Activated T-helper 2 cell treated with anti-CD3 and anti-CD28 coated beads, Interferon-gamma antibody, Interleukin-2, Interleukin-4, amounts not matched to agents 10 μg/mL and 5 μg/mL and 100 μg/mL, durations not matched to agents 14 hours and 24 hours and 36 hours (primary cell): ENCODE results near the gene FOXN1. TPM values are rescaled to one million over a fixed set of nuclear protein-coding genes. Genes with fewer than 3 reads are reported as not detected.

ENCODE experiments used
- DNase-seq: peaks from one replicate; pipeline ENCODE4 v3.0.0; 2021; ENCODE audit warnings: low spot score
- H3K27ac Mint-ChIP-seq: one replicate; pipeline ENCODE4 v1.8.0; 2021; ENCODE audit warnings: mixed read lengths
- H3K27me3 Mint-ChIP-seq: one replicate; pipeline ENCODE4 v1.8.0; 2021; ENCODE audit warnings: low read depth, mixed read lengths
- H3K36me3 Mint-ChIP-seq: one replicate; pipeline ENCODE4 v1.8.0; 2021; ENCODE audit warnings: low read depth, mixed read lengths
- H3K4me1 Mint-ChIP-seq: one replicate; pipeline ENCODE4 v1.8.0; 2021; ENCODE audit warnings: low read depth, mixed read lengths
- H3K4me3 Mint-ChIP-seq: one replicate; pipeline ENCODE4 v1.8.0; 2021; ENCODE audit warnings: low read depth, mild to moderate bottlenecking, moderate library complexity, mixed read lengths
- H3K9me3 Mint-ChIP-seq: one replicate; pipeline ENCODE4 v1.8.0; 2021; ENCODE audit warnings: mixed read lengths
- intact Hi-C: fragments of 100-400 bp; cut with micrococcal nuclease; formaldehyde crosslinking; loops from one replicate; pipeline ENCODE4 v1.15.1; 2023
- total RNA-seq: library from RNA; stranded (reverse); gene quantifications from 2 replicates; pipeline ENCODE4 v1.2.3, GENCODE V29; 2022

The FOXN1 gene
- total RNA-seq, 1 donor from 2014 or later = not detected

- peaks cover 46% of the 10 kb centered on the region for H3K36me3 Mint-ChIP-seq
- H3K27me3 Mint-ChIP-seq = no peaks in the 10 kb centered on the region
- no peak overlapping the region for H3K4me3 Mint-ChIP-seq
- no peak overlapping the region for H3K27ac Mint-ChIP-seq
- H3K9me3 Mint-ChIP-seq = no peaks in the 10 kb centered on the region
- no peak for DNase-seq
- intact Hi-C loops = no loop called here
- H3K4me1 Mint-ChIP-seq = peaks cover 16% of the 10 kb centered on the region
Observed at GRCh38 chr17:28584434-28584833, 78.3 kb downstream of the FOXN1 start.

GRCh38 chr17:28585851-28586250 is 79.7 kb downstream of the FOXN1 start:
- no peaks in the 10 kb centered on the region for H3K27me3 Mint-ChIP-seq
- H3K27ac Mint-ChIP-seq = no peak overlapping the region
- peaks cover 1% of the 10 kb centered on the region for H3K4me1 Mint-ChIP-seq
- H3K9me3 Mint-ChIP-seq = no peaks in the 10 kb centered on the region
- intact Hi-C loops = no loop called here
- H3K4me3 Mint-ChIP-seq = no peak overlapping the region
- peaks cover 36% of the 10 kb centered on the region for H3K36me3 Mint-ChIP-seq
- no peak for DNase-seq

Other genes with a start within 250 kb of the FOXN1 start
- 60.5 and 61.8 TPM in 2 replicates for gene TMEM97, start 187.1 kb upstream of the FOXN1 start, total RNA-seq
- gene IFT20, start 170.9 kb upstream of the FOXN1 start, total RNA-seq = 21.1 and 24.1 TPM in 2 replicates
- gene TNFAIP1, start 170.6 kb upstream of the FOXN1 start, total RNA-seq = 31.3 and 32.3 TPM in 2 replicates
- 89.7 and 93.2 TPM in 2 replicates for gene POLDIP2, start 148.8 kb upstream of the FOXN1 start, total RNA-seq
- not detected in 2 replicates for gene SEBOX, start 141.1 kb upstream of the FOXN1 start, total RNA-seq
- gene VTN, start 136.0 kb upstream of the FOXN1 start, total RNA-seq = 0.23 and 0.50 TPM in 2 replicates
- 35.0 and 35.9 TPM in 2 replicates for gene SARM1, start 134.7 kb upstream of the FOXN1 start, total RNA-seq
- 5.3 and 6.9 TPM in 2 replicates for gene SLC46A1, start 100.1 kb upstream of the FOXN1 start, total RNA-seq
- gene SLC13A2, start 32.7 kb upstream of the FOXN1 start, total RNA-seq = not detected in 2 replicates
- 55.3 and 63.9 TPM in 2 replicates for gene UNC119, start 46.3 kb downstream of the FOXN1 start, total RNA-seq
- gene PIGS, start 65.2 kb downstream of the FOXN1 start, total RNA-seq = 65.1 and 70.9 TPM in 2 replicates
- gene ALDOC, start 70.5 kb downstream of the FOXN1 start, total RNA-seq = 95.0 and 95.7 TPM in 2 replicates
- gene SPAG5, start 92.7 kb downstream of the FOXN1 start, total RNA-seq = 92.5 and 98.8 TPM in 2 replicates
- 35.2 and 37.9 TPM in 2 replicates for gene RSKR, start 107.8 kb downstream of the FOXN1 start, total RNA-seq
- gene BLTP2, start 138.8 kb downstream of the FOXN1 start, total RNA-seq = 196 and 213 TPM in 2 replicates
- 40.3 and 49.2 TPM in 2 replicates for gene SDF2, start 155.6 kb downstream of the FOXN1 start, total RNA-seq
- 97.5 and 102 TPM in 2 replicates for gene SUPT6H, start 155.9 kb downstream of the FOXN1 start, total RNA-seq
- 7.0 and 7.7 TPM in 2 replicates for gene PROCA1, start 205.5 kb downstream of the FOXN1 start, total RNA-seq
- 19.4 and 21.5 TPM in 2 replicates for gene RAB34, start 211.5 kb downstream of the FOXN1 start, total RNA-seq
- gene RPL23A, start 213.6 kb downstream of the FOXN1 start, total RNA-seq = 1,712 and 1,733 TPM in 2 replicates
- 8.0 and 8.2 TPM in 2 replicates for gene TLCD1, start 219.9 kb downstream of the FOXN1 start, total RNA-seq
- 3.6 and 4.2 TPM in 2 replicates for gene NEK8, start 222.4 kb downstream of the FOXN1 start, total RNA-seq
- gene TRAF4, start 237.7 kb downstream of the FOXN1 start, total RNA-seq = 125 and 129 TPM in 2 replicates